ENCODE measurements around the gene AGAP5.
A peak's percentile ranks its signal among the peaks of the same experiment; 100 is the strongest.
"Not testable (repeated sequence)": the region's sequence is repeated elsewhere in the genome, so short reads cannot be mapped to it uniquely, and the experiment has no call there.

Gene AGAP5

DNA sequence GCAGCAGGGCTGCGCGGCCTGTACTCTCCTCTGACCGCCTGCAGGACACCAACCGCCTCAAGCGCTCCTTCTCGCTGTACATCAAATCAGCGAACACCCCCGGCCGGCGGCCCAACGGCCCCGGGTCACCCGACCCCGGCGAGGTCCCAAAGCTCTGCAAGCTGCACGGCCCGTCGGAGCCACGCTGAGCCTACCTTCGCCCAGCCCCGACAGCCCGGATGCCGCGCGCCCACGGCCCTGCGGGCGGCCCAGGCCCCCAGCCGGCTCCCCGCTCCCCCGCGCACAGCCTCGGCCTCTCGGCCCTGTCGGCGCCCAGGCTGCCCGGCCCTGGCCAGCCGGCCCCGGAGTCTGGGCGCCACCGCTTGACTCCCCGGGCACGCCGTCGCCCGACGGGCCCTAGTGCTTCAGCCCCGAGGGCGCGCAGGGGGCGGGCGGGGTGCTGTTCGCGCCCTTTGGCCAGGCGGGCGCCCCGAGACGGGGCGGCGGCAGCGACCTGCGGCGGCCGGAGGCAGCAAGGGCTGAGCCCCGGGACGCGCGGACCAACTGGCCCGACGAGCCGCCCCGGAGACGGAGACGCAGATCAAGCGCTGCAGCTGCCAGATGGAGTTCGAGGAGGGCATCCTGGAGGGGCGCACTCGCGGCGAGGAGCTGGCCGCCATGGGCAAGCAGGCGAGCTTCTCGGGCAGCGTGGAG lies 35.2 kb upstream of the AGAP5 start:
- Histone ChIP-seq H3K9me3 (ENCODE audit: control insufficient read depth in 1 of 2, low read length in 2 of 2) (no peaks in the 10 kb centered on the region), H3K36me3 (ENCODE audit: control insufficient read depth in 1 of 2, insufficient read depth in 2 of 2, low read length in 2 of 2) (peaks cover 0 to 16% of the 10 kb centered on the region in 2 donors), H3K27me3 (ENCODE audit: control insufficient read depth in 1 of 2, insufficient read depth in 2 of 2, low read length in 2 of 2) (no peaks in the 10 kb centered on the region), H3K4me3 (ENCODE audit: low read depth in 1 of 2, low read length in 2 of 2) (no peak overlapping the region), H3K4me1 (ENCODE audit: control insufficient read depth in 1 of 2, insufficient read depth in 2 of 2, low read length in 2 of 2) (peaks cover 5 to 8% of the 10 kb centered on the region in 2 donors), H3K27ac (ENCODE audit: low read depth, low read length) (no peak overlapping the region), H3K9ac (ENCODE audit: low read depth in 1 of 2, low read length in 2 of 2) (no peak overlapping the region)

DNA sequence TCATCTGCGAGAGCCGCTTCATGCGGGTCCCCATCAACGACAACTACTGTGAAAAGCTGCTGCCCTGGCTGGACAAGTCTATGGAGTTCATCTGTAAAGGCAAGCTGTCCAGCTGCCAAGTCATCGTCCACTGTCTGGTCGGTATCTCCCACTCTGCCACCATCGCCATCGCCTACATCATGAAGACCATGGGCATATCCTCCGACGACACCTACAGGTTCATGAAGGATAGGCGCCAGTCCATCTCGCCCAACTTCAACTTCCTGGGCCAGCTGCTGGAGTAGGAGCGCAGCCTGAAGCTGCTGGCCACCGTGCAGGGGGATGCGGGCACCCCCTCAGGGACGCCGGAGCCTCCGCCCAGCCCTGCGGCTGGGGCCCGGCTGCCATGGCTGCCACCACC lies 34.5 kb upstream of the AGAP5 start:
- Histone ChIP-seq H3K27ac (ENCODE audit: low read depth, low read length) (no peak overlapping the region), H3K27me3 (ENCODE audit: control insufficient read depth in 1 of 2, insufficient read depth in 2 of 2, low read length in 2 of 2) (no peaks in the 10 kb centered on the region), H3K9me3 (ENCODE audit: control insufficient read depth in 1 of 2, low read length in 2 of 2) (no peaks in the 10 kb centered on the region), H3K4me1 (ENCODE audit: control insufficient read depth in 1 of 2, insufficient read depth in 2 of 2, low read length in 2 of 2) (peaks cover 5 to 8% of the 10 kb centered on the region in 2 donors), H3K9ac (ENCODE audit: low read depth in 1 of 2, low read length in 2 of 2) (no peak overlapping the region), H3K4me3 (ENCODE audit: low read depth in 1 of 2, low read length in 2 of 2) (no peak overlapping the region), H3K36me3 (ENCODE audit: control insufficient read depth in 1 of 2, insufficient read depth in 2 of 2, low read length in 2 of 2) (peaks cover 0 to 13% of the 10 kb centered on the region in 2 donors)

DNA sequence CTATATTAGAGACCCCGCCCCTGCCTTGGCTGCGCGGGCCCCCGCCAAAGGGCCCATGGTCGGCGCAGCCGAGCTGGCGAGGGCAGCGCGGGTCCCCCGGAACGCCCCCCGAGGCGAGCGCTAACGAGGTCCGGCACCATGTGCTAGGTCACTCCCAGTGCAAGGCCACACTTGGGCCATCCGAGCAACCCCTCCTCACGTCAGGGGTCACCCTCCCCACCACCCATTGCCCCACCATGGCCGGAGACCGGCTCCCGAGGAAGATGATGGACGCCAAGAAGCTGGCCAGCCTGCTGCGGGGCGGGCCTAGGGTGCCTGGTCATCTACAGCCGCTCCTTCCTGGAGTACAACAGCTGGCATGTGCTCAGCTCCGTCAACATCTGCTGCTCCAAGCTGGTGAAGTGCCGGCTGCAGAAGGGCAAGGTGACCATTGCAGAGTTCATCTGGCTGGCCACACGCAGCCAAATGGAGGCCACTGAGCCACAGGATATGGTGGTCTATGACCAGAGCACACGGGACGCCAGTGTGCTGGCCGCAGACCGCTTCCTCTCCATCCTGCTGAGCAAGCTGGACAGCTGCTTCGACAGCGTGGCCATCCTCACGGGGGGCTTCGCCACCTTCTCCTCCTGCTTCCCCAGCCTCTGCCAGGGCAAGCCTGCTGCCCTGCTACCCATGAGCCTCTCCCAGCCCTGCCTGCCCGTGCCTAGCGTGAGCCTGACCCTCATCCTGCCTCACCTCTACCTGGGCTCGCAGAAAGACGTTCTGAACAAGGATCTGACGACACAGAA lies 33.9 kb upstream of the AGAP5 start:
- Histone ChIP-seq H3K27me3 (ENCODE audit: control insufficient read depth in 1 of 2, insufficient read depth in 2 of 2, low read length in 2 of 2) (no peaks in the 10 kb centered on the region), H3K9ac (ENCODE audit: low read depth in 1 of 2, low read length in 2 of 2) (peak overlapping the region in 1 of 2 donors; percentile 87), H3K36me3 (ENCODE audit: control insufficient read depth in 1 of 2, insufficient read depth in 2 of 2, low read length in 2 of 2) (peaks cover 4 to 17% of the 10 kb centered on the region in 2 donors), H3K4me1 (ENCODE audit: control insufficient read depth in 1 of 2, insufficient read depth in 2 of 2, low read length in 2 of 2) (peaks cover 5 to 8% of the 10 kb centered on the region in 2 donors), H3K4me3 (ENCODE audit: low read depth in 1 of 2, low read length in 2 of 2) (no peak overlapping the region), H3K9me3 (ENCODE audit: control insufficient read depth in 1 of 2, low read length in 2 of 2) (no peaks in the 10 kb centered on the region), H3K27ac (ENCODE audit: low read depth, low read length) (no peak overlapping the region)

DNA sequence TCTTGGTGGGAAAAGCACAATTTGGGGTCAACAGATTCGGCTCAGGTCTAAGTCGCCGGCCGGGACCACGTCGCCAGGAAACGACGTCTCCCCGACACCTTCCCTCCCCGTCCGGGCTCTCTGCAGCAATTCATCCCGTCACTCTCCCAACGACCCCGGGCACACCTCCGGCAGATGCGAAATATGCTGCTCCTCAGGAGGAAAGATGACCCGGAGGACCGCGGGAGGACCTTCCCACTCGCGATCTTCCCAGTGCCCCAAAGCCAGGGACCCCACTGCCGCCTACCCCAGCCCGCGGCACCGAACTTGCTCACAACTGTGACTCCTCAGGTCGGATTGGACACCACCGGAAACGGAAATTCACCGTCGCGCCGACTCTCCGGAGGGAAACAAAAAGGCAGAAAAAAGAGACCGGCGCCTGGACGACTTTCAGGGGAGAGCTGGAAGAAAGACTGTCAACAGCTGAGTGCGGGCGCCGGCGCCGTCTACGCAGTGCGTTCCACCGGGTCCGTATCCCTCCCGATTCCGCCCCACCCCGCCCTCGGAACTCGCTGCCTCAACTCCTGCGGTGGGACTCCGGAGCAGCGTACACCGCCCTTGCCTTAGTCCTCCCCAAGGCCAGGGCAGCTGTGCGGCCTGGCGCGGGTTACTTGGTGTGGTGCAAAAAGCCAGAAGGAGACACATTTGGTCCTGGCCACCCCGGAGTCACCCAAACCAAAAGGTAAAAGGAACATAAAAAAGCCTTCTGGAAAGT lies 32.4 kb upstream of the AGAP5 start:
- Histone ChIP-seq H3K9me3 (ENCODE audit: control insufficient read depth in 1 of 2, low read length in 2 of 2) (no peaks in the 10 kb centered on the region), H3K9ac (ENCODE audit: low read depth in 1 of 2, low read length in 2 of 2) (peak overlapping the region; percentile 87 to 97), H3K36me3 (ENCODE audit: control insufficient read depth in 1 of 2, insufficient read depth in 2 of 2, low read length in 2 of 2) (peaks cover 8 to 32% of the 10 kb centered on the region in 2 donors), H3K27ac (ENCODE audit: low read depth, low read length) (peak overlapping the region; percentile 92), H3K27me3 (ENCODE audit: control insufficient read depth in 1 of 2, insufficient read depth in 2 of 2, low read length in 2 of 2) (no peaks in the 10 kb centered on the region), H3K4me3 (ENCODE audit: low read depth in 1 of 2, low read length in 2 of 2) (peak overlapping the region; percentile 91), H3K4me1 (ENCODE audit: control insufficient read depth in 1 of 2, insufficient read depth in 2 of 2, low read length in 2 of 2) (peaks cover 5 to 8% of the 10 kb centered on the region in 2 donors)

DNA sequence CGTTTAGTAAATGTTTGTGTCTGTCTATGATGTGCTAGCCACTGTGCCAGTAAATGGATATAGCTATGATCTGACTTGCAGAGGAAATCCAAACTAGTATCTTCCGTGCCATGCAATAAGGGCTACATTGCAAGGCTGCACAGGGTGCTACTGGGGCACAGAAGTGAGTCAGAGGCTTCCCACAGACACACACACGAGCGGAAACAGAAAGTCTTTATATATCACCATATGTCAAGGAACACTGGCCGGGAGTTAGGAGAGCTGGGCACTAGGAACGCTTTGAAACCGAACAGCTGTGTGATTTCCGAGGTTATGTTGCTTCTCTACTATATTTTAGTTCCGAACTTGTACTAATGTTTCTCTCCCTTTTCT lies 31.9 kb upstream of the AGAP5 start:
- Histone ChIP-seq H3K27ac (ENCODE audit: low read depth, low read length) (peak overlapping the region; percentile 92), H3K36me3 (ENCODE audit: control insufficient read depth in 1 of 2, insufficient read depth in 2 of 2, low read length in 2 of 2) (peaks cover 8 to 33% of the 10 kb centered on the region in 2 donors)
- H3K4me1 ChIP-seq (ENCODE audit: control insufficient read depth in 1 of 2, insufficient read depth in 2 of 2, low read length in 2 of 2) = not testable (repeated sequence)

DNA sequence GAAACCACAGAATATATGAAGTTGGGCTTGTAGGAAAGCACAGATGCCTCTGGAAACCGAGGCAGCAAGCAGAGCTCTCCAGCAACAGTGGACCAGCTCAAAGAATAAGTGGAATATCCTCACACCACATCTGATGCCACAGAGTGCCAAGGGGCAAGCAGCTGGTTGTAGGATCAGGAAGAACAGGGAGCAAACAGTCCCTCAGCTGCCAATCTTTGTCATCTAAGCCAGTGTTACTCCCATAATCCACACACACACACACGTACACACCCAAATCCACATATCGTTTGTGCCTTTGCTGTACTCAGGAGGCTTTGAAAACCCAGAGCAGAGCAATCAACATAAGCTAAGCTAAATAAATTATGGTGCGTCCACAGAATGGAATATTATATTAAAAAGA lies 25.6 kb upstream of the AGAP5 start:
- peaks cover 12 to 62% of the 10 kb centered on the region in 2 donors for H3K36me3 ChIP-seq (ENCODE audit: control insufficient read depth in 1 of 2, insufficient read depth in 2 of 2, low read length in 2 of 2)
- H3K9ac ChIP-seq (ENCODE audit: low read depth in 1 of 2, low read length in 2 of 2) = no peak overlapping the region
- H3K27ac ChIP-seq (ENCODE audit: low read depth, low read length) = no peak overlapping the region
- H3K4me1 ChIP-seq (ENCODE audit: control insufficient read depth in 1 of 2, insufficient read depth in 2 of 2, low read length in 2 of 2) = no peaks in the 10 kb centered on the region
- H3K9me3 ChIP-seq (ENCODE audit: control insufficient read depth in 1 of 2, low read length in 2 of 2) = no peaks in the 10 kb centered on the region
- no peaks in the 10 kb centered on the region for H3K27me3 ChIP-seq (ENCODE audit: control insufficient read depth in 1 of 2, insufficient read depth in 2 of 2, low read length in 2 of 2)
- H3K4me3 ChIP-seq (ENCODE audit: low read depth in 1 of 2, low read length in 2 of 2) = no peak overlapping the region

More for the DNA sequence above, 31.9 kb upstream of the AGAP5 start:
- peak overlapping the region; percentile 87 to 97 for H3K9ac ChIP-seq (ENCODE audit: low read depth in 1 of 2, low read length in 2 of 2)
- peak overlapping the region; percentile 91 for H3K4me3 ChIP-seq (ENCODE audit: low read depth in 1 of 2, low read length in 2 of 2)
- not testable (repeated sequence) for H3K27me3 ChIP-seq (ENCODE audit: control insufficient read depth in 1 of 2, insufficient read depth in 2 of 2, low read length in 2 of 2); H3K9me3 ChIP-seq (ENCODE audit: control insufficient read depth in 1 of 2, low read length in 2 of 2)

DNA sequence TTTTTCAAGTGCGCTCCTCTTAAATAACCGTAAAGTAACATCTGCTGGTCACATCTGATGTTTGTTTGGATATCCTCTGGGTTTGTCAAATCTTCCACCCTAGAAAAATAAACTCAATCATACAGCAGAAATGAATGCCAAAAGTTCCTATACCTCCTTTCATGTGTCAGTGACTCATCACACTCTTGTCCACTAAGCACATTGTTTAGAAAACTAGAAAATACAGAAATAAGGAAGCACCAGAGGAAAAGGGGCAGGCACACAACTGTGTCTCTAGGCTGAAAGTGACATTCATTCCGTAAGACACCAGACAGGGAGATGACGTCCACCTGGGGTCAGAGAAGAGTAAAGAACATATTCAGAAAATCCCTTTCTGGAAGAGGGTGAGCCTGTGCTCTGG lies 22.7 kb upstream of the AGAP5 start:
- H3K4me3 ChIP-seq (ENCODE audit: low read depth in 1 of 2, low read length in 2 of 2); H3K9me3 ChIP-seq (ENCODE audit: control insufficient read depth in 1 of 2, low read length in 2 of 2); H3K4me1 ChIP-seq (ENCODE audit: control insufficient read depth in 1 of 2, insufficient read depth in 2 of 2, low read length in 2 of 2); H3K27ac ChIP-seq (ENCODE audit: low read depth, low read length); H3K27me3 ChIP-seq (ENCODE audit: control insufficient read depth in 1 of 2, insufficient read depth in 2 of 2, low read length in 2 of 2); H3K9ac ChIP-seq (ENCODE audit: low read depth in 1 of 2, low read length in 2 of 2): not testable (repeated sequence)
- peaks cover 11 to 72% of the 10 kb centered on the region in 2 donors for H3K36me3 ChIP-seq (ENCODE audit: control insufficient read depth in 1 of 2, insufficient read depth in 2 of 2, low read length in 2 of 2)

DNA sequence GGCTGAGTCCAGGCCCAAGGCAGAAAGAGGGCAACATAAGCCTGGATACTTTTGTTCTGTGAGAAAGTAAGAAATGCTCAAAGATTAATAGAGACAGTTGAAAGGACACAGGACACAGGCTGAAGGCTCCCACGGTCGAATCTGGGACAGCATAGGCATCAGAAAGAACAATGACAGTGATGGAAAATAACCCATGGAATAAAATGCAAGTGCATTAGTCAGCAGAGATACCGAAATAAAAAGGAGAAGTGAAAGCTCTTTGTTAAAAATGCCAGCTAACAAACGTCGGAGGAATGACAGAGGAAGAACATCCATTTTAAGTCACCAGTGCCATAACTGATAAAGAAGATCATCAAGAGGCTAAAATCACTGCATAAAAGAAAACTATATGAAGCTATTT lies 19.6 kb upstream of the AGAP5 start:
- Histone ChIP-seq H3K4me1 (ENCODE audit: control insufficient read depth in 1 of 2, insufficient read depth in 2 of 2, low read length in 2 of 2) (no peaks in the 10 kb centered on the region), H3K9me3 (ENCODE audit: control insufficient read depth in 1 of 2, low read length in 2 of 2) (no peaks in the 10 kb centered on the region), H3K27ac (ENCODE audit: low read depth, low read length) (no peak overlapping the region), H3K9ac (ENCODE audit: low read depth in 1 of 2, low read length in 2 of 2) (peak overlapping the region in 1 of 2 donors; percentile 10), H3K4me3 (ENCODE audit: low read depth in 1 of 2, low read length in 2 of 2) (no peak overlapping the region), H3K27me3 (ENCODE audit: control insufficient read depth in 1 of 2, insufficient read depth in 2 of 2, low read length in 2 of 2) (no peaks in the 10 kb centered on the region), H3K36me3 (ENCODE audit: control insufficient read depth in 1 of 2, insufficient read depth in 2 of 2, low read length in 2 of 2) (peaks cover 13 to 62% of the 10 kb centered on the region in 2 donors)

DNA sequence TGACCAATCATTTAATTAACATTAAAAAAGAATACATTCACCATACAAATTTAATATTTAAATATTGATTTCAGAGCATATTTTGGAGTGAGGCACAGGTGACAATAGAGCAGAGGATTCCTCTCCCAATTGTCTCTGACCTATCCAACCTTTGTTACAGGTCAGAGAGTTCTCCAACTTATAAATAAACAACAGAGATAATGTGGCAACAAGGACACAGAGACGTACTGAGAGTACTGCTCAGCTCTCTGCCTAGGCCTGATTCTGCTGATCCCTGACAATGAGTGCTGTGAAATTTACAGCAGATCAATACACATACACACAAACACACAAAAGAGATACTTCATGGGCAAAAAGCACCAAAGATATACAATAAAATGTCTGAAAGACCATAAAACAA lies 18.3 kb upstream of the AGAP5 start:
- Histone ChIP-seq H3K27ac (ENCODE audit: low read depth, low read length) (no peak overlapping the region), H3K36me3 (ENCODE audit: control insufficient read depth in 1 of 2, insufficient read depth in 2 of 2, low read length in 2 of 2) (peaks cover 9 to 54% of the 10 kb centered on the region in 2 donors), H3K9me3 (ENCODE audit: control insufficient read depth in 1 of 2, low read length in 2 of 2) (no peaks in the 10 kb centered on the region), H3K9ac (ENCODE audit: low read depth in 1 of 2, low read length in 2 of 2) (no peak overlapping the region), H3K4me1 (ENCODE audit: control insufficient read depth in 1 of 2, insufficient read depth in 2 of 2, low read length in 2 of 2) (no peaks in the 10 kb centered on the region), H3K27me3 (ENCODE audit: control insufficient read depth in 1 of 2, insufficient read depth in 2 of 2, low read length in 2 of 2) (no peaks in the 10 kb centered on the region), H3K4me3 (ENCODE audit: low read depth in 1 of 2, low read length in 2 of 2) (no peak overlapping the region)

Measured in duodenal mucosa (tissue), 2 donors.